DMS 273 treated with DMSO at 0.1 percent for 48 hours (cell line): ENCODE data around the gene HOMER2.
"Not testable (repeated sequence)": the region's sequence is repeated elsewhere in the genome, so short reads cannot be mapped to it uniquely, and the experiment has no call there.

ENCODE experiments used
- DNase-seq: peaks from one replicate; lab custom pipeline; 2025; lab: John Stamatoyannopoulos, UW

Gene HOMER2

GRCh38 chr15:82831894-82832600, 120.5 kb downstream of the HOMER2 start:
- no peak for DNase-seq

DNA sequence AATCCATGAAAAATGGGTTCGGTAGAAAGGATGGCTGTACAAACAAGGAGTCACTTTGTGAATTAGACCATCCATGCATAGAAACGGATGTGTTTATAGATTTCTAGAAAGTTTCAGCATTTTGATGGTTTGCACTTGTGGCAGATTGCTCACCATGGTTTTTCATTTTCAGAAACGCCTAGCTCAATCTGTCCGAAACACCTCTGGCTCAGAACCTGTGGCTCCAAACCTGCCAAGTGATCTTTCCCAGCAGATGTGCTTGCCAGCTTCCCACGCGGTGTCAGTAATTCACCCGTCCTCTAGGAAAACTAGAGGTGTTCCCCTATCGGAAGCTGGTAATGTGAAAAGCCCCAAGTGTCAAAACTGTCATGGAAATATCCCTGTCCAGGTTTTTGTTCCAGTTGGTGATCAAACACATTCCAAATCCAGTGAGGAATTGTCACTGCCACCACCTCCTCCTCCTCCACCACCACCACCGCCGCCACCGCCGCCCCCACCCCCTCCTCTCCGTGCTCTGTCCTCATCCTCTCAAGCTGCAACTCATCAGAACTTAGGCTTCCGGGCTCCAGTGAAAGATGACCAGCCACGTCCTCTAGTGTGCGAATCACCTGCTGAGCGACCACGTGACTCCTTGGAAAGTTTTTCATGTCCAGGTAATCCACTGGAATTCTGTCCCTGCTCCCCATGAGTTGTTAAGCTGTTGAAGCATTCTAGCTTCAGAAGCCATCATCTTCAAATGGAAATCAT, 121.9 kb downstream of the HOMER2 start:
- DNase-seq: no peak

DNA sequence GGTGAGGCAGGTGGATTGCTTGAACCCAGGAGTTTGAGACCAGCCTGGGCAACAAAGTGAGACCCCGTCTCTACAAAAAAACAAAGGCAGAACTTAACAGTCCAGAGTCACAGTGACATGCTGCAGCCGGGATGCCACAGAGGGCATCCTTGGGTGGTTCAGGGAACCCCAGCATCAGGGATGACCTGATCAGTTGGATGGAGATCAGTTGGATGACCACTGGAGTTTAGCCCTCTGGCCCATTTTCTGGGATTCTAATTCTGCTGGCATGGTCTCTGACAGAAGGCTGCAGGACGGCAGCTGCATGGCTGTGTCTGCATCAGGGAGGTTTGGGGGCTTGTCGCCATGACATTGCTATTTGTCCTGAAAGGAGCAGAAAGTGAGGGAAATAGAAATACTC, 123.3 kb downstream of the HOMER2 start:
- no peak for DNase-seq

GRCh38 chr15:82828075-82828474, 124.4 kb downstream of the HOMER2 start:
- DNase-seq: no peak

DNA sequence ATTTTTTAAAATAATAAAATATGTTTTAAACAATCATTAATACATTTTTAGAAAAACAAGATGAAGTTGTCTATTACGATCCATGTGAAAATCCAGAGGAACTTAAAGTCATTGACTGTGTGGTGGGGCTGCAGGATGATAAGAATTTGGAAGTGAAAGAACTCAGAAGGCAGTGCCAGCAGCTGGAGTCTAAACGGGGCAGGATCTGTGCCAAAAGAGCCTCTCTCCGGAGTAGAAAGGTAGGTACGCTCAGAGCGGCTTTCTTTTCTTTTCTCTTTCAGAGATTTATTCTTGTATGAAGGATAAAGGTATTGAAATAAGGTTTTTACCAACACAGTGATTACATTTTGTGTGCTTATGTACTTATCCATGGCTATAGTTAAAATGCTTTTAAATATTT, 129.5 kb downstream of the HOMER2 start:
- DNase-seq: no peak

GRCh38 chr15:82821851-82822250, 130.7 kb downstream of the HOMER2 start:
- not testable (repeated sequence) for DNase-seq

GRCh38 chr15:82821396-82821795, 131.1 kb downstream of the HOMER2 start:
- DNase-seq: not testable (repeated sequence)

DNA sequence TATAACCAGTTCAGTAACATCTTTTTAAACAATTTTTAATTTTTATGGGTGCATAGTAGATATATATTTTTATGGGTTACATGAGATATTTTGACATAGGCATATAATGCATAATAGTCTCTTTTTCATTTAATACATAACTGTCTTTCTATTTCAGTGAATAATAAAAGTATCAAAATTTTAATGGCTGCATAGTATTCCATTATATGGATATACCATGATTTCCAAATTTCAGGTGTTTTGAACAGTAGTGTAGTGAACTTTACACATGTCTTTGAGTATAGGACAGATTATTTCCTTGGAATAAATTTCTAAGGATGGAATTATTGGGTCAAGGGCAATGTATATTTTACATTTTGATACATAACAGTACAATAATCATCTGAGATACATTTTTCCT, 132.4 kb downstream of the HOMER2 start:
- no peak for DNase-seq

DNA sequence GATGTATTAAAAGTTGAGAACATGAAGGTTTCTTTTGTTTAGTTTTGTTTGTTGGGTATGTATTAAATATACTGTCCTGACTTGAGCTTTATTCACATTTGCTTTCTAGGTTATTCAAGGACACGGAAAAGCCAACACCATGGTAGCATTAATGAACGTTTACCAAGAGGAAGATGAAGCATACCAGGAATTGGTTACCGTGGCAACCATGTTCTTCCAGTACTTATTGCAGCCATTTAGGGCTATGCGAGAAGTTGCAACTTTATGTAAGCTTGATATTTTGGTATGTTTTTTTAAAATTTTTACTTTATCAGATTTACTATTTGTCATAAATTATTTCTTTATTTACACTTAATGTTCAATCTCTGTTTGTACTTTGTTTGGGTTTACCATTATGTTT, 139.5 kb downstream of the HOMER2 start:
- no peak for DNase-seq

- DNase-seq: no peak
These were observed 141.6 kb downstream of the HOMER2 start for GRCh38 chr15:82810890-82811426.

DNA sequence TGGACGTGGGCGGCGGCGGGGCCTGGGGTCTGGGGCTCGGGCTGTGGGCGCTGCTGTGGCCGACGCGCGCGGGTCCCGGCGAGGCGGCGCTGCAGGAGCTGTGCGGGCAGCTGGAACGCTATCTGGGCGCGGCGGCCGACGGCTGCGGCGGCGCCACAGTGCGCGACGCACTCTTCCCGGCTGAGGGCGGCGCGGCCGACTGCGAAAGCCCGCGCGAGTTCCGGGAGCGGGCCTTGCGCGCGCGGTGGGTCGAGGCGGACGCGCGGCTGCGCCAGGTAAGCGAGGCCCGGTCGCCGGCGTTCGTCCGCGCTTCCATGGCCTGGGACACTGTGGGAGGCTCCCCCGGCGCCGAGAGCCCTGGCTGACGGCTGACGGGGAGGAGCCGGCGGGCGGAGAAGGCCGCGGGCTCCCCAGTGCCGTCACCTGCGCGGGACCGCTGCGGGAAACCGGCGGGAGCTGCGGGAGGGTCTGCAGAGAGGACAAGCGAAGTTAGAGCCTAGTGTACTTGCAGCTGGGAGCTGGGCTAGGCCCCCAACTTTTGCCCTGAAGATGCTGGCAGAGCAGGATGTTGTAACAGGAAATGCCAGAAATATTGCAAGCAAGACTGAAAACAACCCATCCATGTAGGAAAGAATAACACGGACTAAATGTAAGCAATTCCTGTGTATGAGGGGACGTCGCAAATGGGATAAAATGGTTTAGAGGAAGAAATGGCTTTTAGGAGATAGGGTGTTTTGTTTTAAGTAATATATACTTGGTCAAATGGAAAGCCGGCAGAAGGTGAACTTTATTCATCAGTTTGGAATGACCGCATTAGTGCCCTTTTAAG, 142.2 kb downstream of the HOMER2 start:
- DNase-seq: no peak

GRCh38 chr15:82809308-82810060, 143.0 kb downstream of the HOMER2 start, which contains the start of gene WHAMM:
Gene WHAMM (plus strand): TSS chr15:82809628. CDS start chr15:82809727, 99 bp downstream.
- DNase-seq: peak; percentile 93

DNA sequence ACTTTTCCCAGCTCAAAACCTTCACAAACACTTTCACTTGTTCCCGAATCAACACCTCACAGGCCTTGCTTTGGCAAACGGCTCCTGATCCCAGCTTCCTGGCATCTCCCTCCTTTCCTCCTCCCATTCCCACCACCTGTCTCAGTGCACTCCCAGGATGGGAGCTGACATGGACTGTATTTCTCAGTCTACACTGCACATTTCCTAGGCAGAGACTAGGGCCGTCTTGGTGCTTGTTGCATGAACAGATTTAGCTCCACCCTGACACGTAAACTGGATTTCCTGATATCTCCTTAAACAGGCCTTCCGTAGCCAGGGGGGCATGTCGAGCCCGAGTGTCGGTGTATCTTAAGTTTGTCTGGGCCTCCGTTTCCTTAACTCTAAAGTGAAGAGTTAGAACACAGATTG, 143.9 kb downstream of the HOMER2 start:
- DNase-seq: no peak

GRCh38 chr15:82807920-82808633, 144.4 kb downstream of the HOMER2 start:
- DNase-seq: no peak

DNA sequence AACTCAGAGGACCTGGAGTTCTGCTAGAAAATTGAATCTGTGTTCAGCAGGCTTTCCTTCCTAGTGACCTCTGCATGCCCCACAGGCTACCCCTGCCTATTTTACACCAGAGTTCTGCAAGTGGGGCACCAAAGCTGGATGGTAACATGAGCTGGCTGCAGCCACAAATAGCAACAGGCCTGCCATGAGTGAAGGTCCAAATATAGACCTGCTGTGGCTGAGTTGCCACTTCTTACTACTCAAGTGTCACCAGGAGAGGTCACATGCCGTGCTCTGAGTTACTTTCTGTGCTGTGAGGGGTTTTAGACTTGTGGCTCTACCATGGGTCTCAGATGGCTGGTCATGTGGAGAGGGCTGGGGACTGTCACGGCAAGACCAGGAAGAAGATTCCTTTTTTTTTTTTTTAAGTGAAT, 146.5 kb downstream of the HOMER2 start, which contains the start of gene FSD2:
TSS of gene FSD2 (minus strand) at position 76 of the 413 bp plus-strand sequence. CDS start 18,679 bp downstream, outside the sequence.
- DNase-seq: no peak

GRCh38 chr15:82804575-82804949, 148.0 kb downstream of the HOMER2 start:
- no peak for DNase-seq

DNA sequence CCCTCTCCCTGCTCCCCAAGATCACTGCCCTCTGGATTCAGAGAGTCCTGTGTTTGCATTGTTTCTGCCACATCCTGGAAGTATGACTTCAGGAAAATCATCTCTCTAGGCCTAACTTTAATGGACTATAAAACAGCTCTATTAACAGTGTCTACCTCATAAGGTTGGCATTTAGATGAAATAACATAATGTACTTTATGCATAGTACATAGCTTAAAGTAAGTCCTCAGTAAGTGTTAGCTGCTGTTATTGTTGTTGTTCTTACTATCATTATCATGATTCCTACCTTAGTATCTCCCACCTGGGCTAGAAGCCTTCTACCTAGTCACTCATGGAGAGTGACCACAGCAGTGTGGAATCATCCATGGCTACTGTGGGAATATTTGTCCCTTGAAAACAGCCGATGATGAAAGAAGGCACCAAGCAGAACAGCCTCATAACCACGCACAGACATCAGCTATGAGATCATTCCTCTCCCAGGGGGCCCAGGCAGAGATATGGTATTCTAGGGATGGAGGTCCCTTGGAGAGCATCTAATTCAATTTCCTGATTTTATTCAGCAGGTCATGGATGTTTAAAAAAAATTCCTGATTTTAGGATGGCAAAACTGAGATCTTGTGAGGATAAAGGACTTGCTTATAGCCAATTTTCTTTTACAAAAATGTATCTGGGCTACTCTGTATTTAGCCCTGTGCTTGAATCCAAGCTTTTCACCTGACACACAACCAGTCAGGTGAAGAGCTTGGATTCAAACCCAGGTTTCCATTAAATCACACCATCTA, 148.5 kb downstream of the HOMER2 start:
- no peak for DNase-seq

- DNase-seq: no peak
These were observed 150.0 kb downstream of the HOMER2 start for GRCh38 chr15:82802497-82802896.

- DNase-seq: no peak
These were observed 153.2 kb downstream of the HOMER2 start for GRCh38 chr15:82799183-82799841.
